Measurements from ENCODE around the gene WDR20.

Gene WDR20

DNA sequence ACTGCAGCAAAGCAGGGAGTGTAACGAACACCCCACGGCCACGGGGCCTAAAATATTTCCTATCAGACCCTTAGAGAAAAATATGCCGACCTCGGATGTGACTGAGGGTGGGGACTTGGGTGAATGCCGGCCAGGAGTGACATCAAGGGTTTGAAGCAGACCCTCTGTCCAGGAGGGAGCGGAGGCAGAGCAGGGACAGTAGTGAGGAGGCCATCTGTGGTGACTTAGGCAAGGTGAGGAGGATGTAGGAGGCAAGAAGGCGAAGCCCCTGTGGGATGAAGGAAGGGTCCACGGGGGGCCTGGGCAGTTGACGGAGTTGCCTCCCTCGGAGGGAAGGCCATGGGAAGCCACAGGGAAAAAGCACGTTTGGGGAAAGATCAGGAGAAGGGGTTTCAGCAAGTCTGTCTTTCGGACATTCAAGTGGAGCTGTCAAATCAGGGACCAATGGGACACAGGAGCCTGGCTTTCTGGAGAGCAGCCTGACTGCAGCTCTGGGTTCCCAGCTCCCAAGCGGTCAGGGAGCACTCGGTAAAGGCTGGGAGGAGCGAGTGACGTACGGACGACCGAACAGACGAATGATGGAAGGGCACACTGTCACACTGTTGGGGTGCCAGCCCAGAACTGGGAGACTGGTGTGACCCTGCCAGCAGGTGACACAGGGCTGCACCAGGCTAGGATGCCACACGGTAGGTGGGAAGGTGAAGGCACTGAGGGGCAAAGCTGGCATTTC is 90.9 kb downstream of the WDR20 start:
- no peaks in the 10 kb centered on the region for H3K27me3 ChIP-seq (ENCODE audit: control insufficient read depth, low read length)
- no peaks in the 10 kb centered on the region for H3K9me3 ChIP-seq (ENCODE audit: control insufficient read depth, insufficient read depth, low read length)
- H3F3A ChIP-seq (ENCODE audit: control insufficient read depth, insufficient read depth), result no peaks in the 10 kb centered on the region
- no peaks in the 10 kb centered on the region for H3K79me2 ChIP-seq (ENCODE audit: control insufficient read depth, low read length)
- TF ChIP-seq, protein P1, sequence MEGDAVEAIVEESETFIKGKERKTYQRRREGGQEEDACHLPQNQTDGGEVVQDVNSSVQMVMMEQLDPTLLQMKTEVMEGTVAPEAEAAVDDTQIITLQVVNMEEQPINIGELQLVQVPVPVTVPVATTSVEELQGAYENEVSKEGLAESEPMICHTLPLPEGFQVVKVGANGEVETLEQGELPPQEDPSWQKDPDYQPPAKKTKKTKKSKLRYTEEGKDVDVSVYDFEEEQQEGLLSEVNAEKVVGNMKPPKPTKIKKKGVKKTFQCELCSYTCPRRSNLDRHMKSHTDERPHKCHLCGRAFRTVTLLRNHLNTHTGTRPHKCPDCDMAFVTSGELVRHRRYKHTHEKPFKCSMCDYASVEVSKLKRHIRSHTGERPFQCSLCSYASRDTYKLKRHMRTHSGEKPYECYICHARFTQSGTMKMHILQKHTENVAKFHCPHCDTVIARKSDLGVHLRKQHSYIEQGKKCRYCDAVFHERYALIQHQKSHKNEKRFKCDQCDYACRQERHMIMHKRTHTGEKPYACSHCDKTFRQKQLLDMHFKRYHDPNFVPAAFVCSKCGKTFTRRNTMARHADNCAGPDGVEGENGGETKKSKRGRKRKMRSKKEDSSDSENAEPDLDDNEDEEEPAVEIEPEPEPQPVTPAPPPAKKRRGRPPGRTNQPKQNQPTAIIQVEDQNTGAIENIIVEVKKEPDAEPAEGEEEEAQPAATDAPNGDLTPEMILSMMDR (IDR thresholded peaks at IDR 0.05; ENCODE audit: low read depth, low read length, poor library complexity, severe bottlenecking), result no peak
- no peak for TF ChIP-seq EZH2phosphoT487 (IDR thresholded peaks at IDR 0.05; ENCODE audit: borderline replicate concordance, low read length)
- H3K27ac ChIP-seq (ENCODE audit: low read depth, low read length), result no peak overlapping the region
- H3K4me1 ChIP-seq (ENCODE audit: control insufficient read depth, low read length), result peaks cover 20% of the 10 kb centered on the region
- no peaks in the 10 kb centered on the region for H3K36me3 ChIP-seq (ENCODE audit: control insufficient read depth, low read length)
- no peaks in the 10 kb centered on the region for H4K20me1 ChIP-seq (ENCODE audit: control insufficient read depth, insufficient read depth, low read depth, low read length)
- no peak overlapping the region for H3K4me2 ChIP-seq (ENCODE audit: low read length)
- no peaks in the 10 kb centered on the region for H3K9me2 ChIP-seq (replicated peaks; ENCODE audit: control insufficient read depth, low read length)
- no peak overlapping the region for H3K4me3 ChIP-seq (ENCODE audit: low read length)

GRCh38 chr14:102231476-102232347 is 92.0 kb downstream of the WDR20 start:
- H4K20me1 ChIP-seq (ENCODE audit: control insufficient read depth, insufficient read depth, low read depth, low read length), result no peaks in the 10 kb centered on the region
- no peaks in the 10 kb centered on the region for H3K9me2 ChIP-seq (replicated peaks; ENCODE audit: control insufficient read depth, low read length)
- H3F3A ChIP-seq (ENCODE audit: control insufficient read depth, insufficient read depth), result no peaks in the 10 kb centered on the region
- TF ChIP-seq, protein P1 (IDR thresholded peaks at IDR 0.05; ENCODE audit: low read depth, low read length, poor library complexity, severe bottlenecking), result no peak
- TF ChIP-seq EZH2phosphoT487 (IDR thresholded peaks at IDR 0.05; ENCODE audit: borderline replicate concordance, low read length), result no peak
- no peaks in the 10 kb centered on the region for H3K79me2 ChIP-seq (ENCODE audit: control insufficient read depth, low read length)
- no peaks in the 10 kb centered on the region for H3K36me3 ChIP-seq (ENCODE audit: control insufficient read depth, low read length)
- no peak overlapping the region for H3K27ac ChIP-seq (ENCODE audit: low read depth, low read length)
- no peaks in the 10 kb centered on the region for H3K9me3 ChIP-seq (ENCODE audit: control insufficient read depth, insufficient read depth, low read length)
- H3K4me2 ChIP-seq (ENCODE audit: low read length), result no peak overlapping the region
- peaks cover 20% of the 10 kb centered on the region for H3K4me1 ChIP-seq (ENCODE audit: control insufficient read depth, low read length)
- H3K4me3 ChIP-seq (ENCODE audit: low read length), result no peak overlapping the region
- H3K27me3 ChIP-seq (ENCODE audit: control insufficient read depth, low read length), result no peaks in the 10 kb centered on the region

DNA sequence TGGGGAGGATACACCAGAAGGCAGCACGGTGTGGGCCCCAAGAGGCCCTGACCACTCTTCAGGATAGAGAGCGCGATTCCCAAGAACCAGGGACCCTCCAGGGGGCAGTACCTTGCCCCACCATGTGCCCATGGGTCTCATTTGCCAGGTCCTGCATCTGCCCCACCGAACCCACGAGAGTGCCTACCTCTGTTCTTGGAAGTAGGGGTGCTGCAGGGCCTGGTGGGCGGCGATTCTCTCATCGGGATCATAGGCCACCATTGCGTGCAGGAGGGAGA is 92.6 kb downstream of the WDR20 start:
- Histone ChIP-seq H3K4me3 (ENCODE audit: low read length) (no peak overlapping the region), H3K9me2 (replicated peaks; ENCODE audit: control insufficient read depth, low read length) (no peaks in the 10 kb centered on the region), H3K4me1 (ENCODE audit: control insufficient read depth, low read length) (peaks cover 20% of the 10 kb centered on the region), H3K27me3 (ENCODE audit: control insufficient read depth, low read length) (peaks cover 5% of the 10 kb centered on the region), H3K4me2 (ENCODE audit: low read length) (peak overlapping the region; percentile 27), H3F3A (ENCODE audit: control insufficient read depth, insufficient read depth) (no peaks in the 10 kb centered on the region), H3K9me3 (ENCODE audit: control insufficient read depth, insufficient read depth, low read length) (no peaks in the 10 kb centered on the region), H3K36me3 (ENCODE audit: control insufficient read depth, low read length) (no peaks in the 10 kb centered on the region), H3K27ac (ENCODE audit: low read depth, low read length) (no peak overlapping the region), H3K79me2 (ENCODE audit: control insufficient read depth, low read length) (no peaks in the 10 kb centered on the region), H4K20me1 (ENCODE audit: control insufficient read depth, insufficient read depth, low read depth, low read length) (no peaks in the 10 kb centered on the region)
- TF ChIP-seq EZH2phosphoT487 (IDR thresholded peaks at IDR 0.05; ENCODE audit: borderline replicate concordance, low read length), result no peak
- TF ChIP-seq, protein P1 (IDR thresholded peaks at IDR 0.05; ENCODE audit: low read depth, low read length, poor library complexity, severe bottlenecking), result no peak
